ENCODE results near the gene CYP2W1.
"Not testable (repeated sequence)": the region's sequence is repeated elsewhere in the genome, so short reads cannot be mapped to it uniquely, and the experiment has no call there.

CYP2W1 gene

DNA sequence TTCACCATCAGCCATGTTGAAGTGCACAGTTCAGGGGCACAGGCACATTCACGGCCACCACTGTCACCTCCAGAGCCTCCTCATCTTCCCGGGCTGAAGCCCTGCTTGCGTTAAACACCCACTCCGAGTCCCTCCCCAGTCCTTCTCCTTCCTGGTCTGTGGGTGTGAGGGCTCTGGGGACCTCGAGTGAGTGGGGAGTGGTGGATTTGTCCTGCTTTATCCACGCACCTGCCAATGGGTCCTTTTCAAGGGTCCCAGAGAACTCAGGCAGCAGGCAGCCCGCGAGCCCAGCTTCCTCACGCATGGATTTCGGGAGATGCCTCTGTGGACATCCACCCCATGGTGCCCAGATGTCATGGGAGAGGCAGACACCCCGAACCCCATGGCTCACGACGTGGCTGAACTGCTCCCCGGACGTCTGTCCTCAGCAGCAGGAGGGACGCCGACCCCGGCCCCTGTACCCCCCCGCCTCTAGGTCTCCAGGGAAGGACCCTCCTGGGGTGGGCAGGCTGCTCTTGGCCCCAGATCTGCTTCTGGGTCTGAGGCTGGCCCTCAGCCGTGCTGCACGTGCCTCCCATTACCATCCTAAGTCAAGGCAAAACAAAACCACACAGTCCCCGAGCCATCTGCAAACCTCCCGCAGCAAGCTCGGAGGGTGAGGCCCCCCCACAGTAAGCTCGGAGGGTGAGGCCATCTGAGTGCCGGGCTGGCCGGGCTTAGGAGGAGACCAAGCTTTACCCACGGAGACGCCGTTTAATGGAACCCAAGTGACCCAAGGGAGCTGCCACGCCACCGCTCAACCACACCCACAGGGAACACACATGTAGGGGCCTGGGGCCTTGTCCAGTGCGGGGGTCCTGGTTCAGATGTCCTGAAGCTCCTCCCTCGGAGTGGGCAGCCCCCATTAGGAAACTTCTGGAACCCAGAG is 9.0 kb downstream of the CYP2W1 start:
- no peak overlapping the region for H3K4me3 ChIP-seq (ENCODE audit: low read depth, low read length)
- no peak for DNase-seq (ENCODE audit: low read depth)

DNA sequence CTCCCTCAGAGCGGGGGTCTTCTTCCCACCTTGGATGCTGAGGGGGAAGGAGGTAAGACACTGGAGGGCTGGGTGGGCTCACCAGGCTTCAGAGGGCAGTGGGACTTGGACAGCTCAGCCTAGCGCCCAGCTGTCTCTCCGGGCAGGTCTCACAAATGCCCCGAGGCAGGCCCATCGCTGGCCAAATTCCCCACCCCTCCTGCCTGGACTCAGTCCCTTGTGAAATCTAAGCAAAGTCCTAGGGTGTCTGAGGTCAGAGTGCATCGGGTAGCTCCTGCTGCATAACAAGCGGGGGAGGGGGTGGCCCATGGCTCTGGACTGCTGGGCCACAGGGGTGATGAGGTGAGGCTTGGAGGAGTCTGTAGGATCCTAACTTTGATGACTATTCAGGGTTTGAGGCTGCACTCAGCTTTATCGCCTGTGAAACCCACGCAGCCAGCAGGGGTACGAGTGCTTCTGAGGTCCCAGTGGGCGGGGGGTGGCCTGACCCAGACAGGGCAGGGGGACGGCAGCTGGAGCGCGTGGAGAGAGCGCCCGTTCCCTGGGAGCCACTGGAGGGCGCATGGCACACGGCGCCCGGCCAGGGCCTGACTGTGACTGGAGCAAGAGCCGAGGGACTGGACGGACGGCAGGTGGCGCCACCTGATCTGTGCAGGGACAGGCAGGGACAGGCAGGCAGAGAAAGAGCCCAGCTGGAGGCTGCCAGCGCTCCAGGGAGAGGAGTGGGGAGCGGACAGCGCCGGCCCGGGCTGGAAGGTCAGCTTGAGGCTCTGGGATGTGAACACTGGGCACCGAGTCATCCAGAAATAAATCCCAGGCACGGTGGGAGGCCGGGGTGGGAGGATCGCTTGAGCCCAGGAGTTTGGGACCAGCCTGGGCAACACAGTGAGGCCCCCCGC is 10.0 kb downstream of the CYP2W1 start:
- no peak overlapping the region for H3K4me3 ChIP-seq (ENCODE audit: low read depth, low read length)
- DNase-seq (ENCODE audit: low read depth): peak; percentile 85

DNA sequence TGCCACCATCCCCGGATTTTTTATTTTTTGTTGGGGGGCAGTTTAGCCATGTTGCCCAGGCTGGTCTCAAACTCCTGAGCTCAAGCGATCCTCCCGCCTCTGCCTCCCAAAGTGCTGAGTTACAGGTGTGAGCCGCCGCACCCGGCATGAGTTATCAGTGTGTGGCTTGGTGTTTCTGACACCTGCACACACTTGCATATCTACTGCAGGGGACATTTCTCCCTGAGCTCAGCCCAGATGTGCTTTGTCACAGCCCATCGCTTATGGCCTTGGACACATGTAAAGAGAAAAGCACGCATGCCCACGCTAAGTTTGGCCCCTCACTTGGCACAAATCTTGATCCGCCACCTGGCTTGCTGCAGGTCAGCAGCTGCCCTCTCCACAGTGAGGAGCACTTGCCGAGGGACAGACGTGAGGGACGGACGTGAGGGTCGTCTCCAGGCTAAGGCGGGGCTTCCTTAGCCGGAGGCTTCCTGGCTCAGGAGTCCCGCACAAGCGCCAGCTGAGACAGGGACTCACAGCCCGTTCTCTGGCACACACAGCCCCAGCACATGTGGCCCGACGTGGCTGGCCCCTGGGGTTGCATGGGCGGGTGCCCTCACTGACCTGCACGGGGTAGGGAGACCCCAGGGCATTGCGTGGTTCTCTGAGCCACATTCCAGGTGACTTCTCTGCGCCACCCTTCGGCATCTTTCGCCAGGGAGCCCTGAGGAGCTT is 11.8 kb downstream of the CYP2W1 start:
- no peak overlapping the region for H3K4me3 ChIP-seq (ENCODE audit: low read depth, low read length)
- DNase-seq (ENCODE audit: low read depth): no peak

DNA sequence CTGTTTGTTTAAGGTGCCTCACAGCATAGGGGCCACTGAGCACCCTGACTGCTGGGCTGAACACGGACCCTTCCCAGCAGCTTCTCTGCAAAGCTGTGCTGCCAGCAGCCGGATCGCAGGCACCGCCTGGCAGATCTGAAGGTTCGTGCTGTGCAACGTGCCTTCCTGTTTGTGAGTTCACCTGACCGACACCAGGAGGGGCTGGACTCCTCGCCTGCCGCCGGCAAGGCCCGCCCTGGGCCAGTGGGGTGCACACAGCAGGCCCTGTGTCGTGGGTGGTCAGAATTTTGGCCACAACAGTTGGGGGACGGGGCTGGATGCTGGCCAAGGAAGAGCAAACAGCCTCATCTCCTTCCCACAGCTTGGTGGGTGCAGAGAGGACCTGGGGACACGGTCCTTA is 12.6 kb downstream of the CYP2W1 start:
- DNase-seq (ENCODE audit: low read depth): no peak
- H3K4me3 ChIP-seq (ENCODE audit: low read depth, low read length): no peak overlapping the region

DNA sequence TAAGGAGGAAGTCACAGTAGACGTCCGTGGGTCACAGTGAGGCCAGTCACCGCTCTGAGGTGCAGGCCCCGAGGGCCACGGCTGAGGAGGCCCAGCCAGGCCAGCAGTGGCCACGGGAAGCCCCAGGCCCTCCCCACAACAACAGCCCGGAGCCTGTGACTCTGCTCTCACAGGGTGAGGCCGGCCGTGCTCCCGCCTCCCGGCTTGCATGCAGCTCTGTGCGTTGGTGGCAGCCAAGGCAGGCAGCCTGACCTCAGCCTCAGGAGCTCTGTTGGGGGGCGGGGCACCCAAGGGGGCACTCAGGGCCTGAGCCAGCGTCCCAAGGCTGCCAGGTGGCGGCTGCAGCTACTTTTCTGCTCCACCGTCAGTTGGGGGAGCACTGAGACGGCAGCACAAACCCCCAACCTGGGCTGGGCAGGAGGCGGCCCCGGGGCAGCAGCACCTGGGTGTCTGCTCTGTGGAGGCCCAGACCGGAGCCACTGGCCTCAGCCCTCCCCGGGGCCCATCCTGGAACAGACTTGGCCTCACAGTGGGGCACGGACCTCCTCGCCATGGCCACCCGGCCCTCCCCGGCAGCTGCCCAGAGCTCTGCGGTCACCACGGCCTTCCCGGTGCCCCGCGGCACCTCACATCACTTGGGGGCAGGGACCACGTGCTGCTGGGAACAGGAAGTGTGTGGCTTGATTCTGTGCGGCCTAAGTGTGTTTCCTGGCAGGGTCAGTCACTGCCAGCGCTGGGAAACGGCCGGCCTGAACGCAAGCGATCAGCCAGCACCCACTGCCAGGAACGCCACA is 13.3 kb downstream of the CYP2W1 start:
- no peak overlapping the region for H3K4me3 ChIP-seq (ENCODE audit: low read depth, low read length)
- no peak for DNase-seq (ENCODE audit: low read depth)

DNA sequence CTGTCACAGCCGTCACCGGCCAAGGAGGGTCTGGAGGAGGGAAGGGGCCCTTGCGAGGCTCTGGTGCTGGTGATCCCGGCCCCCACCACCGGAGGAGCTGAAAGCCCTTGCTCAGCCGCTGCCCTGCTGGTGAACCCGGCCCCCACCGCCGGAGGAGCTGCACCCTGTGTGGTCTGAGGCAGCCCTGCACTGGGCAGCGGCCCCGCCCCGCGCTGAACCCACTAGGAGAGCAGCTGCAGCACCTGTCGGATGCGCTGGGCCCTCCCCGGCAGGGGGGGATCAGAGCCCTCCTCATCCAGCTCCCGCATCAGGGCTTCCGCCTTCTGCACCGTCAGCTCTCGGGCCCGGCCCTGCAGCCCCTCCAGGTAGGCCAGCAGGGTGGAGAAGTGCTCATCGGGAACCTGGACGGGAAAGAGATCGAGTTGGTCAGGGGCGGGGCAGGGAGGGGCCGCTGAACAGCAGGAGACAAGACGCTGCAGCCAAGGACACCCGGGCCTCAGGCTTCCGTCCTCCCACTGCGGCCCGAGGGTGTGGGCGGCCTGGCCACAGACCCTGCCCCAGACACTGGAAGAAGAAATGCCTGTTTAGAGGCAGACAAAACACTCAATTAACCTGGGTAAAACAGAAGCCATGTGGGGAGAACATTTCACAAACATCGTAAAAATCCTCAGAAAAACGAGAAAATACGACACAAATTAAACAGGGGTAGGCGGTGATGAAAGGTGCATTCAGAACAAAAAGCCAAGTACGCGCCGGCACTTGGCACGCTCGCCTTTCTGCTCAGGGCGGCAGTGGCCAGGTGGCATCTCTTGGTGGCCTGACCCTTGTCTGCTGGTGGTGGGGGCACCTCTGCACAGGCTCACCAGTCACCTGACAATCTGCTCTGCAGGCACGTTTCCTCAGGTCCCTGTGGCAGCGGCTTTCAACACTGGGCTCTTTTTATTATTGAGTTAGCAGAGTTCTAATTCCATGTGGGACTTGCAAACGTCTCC is 14.7 kb downstream of the CYP2W1 start:
- no peak for DNase-seq (ENCODE audit: low read depth)
- H3K4me3 ChIP-seq (ENCODE audit: low read depth, low read length): no peak overlapping the region

DNA sequence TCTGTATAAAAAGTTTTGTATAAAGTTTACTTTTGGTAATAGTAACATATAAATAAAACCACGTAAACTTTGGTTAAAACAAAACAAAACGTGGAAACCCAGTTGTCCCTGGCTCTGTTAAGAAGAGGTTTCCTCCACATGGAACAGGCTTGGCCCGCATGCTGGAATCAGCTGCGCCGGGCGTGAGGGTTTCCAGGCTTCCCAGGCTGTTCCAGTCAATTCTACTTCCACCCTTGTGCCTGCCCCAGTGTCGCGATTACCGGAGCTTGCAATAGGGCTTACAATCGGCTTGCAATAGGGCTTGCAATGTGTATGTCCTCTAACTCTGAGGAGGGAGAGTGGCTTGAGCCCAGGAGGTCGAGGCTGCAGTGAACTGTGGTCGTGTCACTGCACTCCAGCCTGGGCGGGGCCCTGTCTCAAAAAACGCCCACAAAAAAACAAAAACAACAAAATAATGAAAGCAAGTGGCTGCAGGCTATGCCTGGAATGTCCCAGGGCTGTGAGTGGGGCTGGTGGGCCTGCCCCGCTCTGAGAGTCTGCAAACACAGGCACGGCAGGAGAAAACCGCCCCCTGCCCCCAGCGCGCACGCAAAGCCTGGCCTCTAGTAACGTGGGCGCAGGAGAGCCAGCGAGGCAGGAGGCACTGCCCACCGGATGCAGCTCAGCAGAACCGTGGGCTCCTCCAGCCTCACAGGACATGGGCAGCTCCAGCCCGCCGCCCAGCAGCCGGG is 16.3 kb downstream of the CYP2W1 start:
- DNase-seq (ENCODE audit: low read depth): no peak
- H3K4me3 ChIP-seq (ENCODE audit: low read depth, low read length): no peak overlapping the region

DNA sequence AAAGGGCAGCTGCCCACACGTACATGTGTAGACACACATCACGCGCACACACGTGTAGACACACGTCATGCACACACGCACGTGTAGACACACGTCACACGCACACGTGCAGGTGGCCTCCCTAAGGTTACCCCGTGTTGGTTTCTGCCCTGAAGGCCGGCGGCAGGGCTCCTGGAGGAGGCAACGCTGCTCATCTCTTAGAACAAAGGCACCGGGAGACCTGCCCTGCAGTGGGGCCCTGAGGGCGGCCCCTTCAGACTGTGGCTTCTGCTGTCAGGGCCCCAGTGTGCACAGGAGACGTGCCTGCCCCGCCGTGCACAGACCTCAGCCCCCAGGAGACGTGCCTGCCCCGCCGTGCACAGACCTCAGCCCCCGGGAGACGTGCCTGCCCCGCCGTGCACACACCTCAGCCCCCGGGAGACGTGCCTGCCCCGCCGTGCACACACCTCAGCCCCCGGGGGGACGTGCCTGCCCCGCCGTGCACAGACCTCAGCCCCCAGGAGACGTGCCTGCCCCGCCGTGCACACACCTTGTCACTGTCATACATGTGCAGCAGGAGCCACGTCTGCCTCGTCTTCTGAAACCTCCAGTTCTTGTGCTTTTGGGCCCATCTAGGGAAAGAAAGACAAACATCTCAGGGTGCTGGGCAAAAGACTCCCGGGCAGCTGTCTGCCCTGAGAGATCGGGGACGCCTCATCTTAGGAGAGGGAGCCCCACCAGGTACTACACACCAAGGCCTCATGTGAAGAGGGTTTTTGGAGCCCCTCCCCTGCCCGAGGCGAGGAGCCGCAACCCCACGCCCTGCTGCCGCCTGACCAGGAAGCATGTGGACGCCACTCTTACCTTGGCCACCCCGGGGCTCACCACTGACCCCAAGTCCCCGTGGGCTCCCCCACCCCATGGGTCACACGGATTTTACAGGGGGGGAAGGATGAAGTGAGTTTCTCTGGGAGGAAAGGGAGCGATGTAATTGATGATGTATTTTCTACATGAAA is 17.3 kb downstream of the CYP2W1 start:
- no peak for DNase-seq (ENCODE audit: low read depth)
- no peak overlapping the region for H3K4me3 ChIP-seq (ENCODE audit: low read depth, low read length)

DNA sequence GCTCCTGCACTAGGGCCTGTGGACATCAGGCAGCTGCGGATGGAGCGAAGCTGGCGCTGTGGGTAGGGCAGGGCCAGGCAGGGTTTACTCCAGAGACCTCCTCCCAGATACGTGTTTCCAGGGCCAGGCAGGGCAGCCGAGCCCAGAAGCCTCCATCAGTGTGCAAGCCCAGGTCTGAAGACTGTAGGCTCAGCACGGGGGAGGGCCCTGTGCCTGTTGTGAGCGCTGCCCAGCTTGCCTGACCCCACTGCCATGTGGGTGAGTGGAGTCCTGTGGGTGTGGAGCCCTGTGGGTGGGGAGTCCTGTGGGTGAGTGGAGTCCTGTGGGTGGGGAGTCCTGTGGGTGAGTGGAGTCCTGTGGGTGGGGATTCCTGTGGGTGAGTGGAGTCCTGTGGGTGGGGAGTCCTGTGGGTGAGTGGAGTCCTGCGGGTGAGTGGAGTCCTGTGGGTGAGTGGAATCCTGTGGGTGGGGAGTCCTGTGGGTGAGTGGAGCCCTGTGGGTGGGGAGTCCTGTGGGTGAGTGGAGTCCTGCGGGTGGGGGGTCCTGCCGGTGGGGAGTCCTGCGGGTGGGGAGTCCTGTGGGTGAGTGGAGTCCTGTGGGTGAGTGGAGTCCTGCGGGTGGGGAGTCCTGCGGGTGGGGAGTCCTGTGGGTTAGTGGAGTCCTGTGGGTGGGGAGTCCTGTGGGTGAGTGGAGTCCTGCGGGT is 18.2 kb downstream of the CYP2W1 start:
- not testable (repeated sequence) for DNase-seq (ENCODE audit: low read depth); H3K4me3 ChIP-seq (ENCODE audit: low read depth, low read length)

DNA sequence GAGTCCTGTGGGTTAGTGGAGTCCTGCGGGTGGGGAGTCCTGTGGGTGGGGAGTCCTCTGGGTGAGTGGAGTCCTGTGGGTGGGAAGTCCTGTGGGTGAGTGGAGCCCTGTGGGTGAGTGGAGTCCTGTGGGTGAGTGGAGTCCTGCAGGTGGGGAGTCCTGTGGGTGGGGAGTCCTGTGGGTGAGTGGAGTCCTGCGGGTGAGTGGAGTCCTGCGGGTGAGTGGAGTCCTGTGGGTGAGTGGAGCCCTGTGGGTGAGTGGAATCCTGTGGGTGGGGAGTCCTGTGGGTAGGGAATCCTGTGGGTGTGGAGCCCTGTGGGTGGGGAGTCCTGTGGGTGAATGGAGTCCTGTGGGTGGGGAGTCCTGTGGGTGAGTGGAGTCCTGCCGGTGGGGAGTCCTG is 19.0 kb downstream of the CYP2W1 start:
- not testable (repeated sequence) for DNase-seq (ENCODE audit: low read depth); H3K4me3 ChIP-seq (ENCODE audit: low read depth, low read length)

DNA sequence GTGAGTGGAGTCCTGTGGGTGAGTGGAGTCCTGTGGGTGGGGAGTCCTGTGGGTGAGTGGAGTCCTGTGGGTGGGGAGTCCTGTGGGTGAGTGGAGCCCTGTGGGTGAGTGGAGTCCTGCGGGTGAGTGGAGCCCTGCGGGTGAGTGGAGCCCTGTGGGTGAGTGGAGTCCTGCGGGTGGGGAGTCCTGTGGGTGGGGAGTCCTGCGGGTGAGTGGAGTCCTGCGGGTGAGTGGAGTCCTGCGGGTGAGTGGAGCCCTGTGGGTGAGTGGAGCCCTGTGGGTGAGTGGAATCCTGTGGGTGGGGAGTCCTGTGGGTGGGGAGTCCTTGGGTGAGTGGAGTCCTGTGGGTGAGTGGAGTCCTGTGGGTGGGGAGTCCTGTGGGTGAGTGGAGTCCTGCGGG is 19.5 kb downstream of the CYP2W1 start:
- H3K4me3 ChIP-seq (ENCODE audit: low read depth, low read length); DNase-seq (ENCODE audit: low read depth): not testable (repeated sequence)

DNA sequence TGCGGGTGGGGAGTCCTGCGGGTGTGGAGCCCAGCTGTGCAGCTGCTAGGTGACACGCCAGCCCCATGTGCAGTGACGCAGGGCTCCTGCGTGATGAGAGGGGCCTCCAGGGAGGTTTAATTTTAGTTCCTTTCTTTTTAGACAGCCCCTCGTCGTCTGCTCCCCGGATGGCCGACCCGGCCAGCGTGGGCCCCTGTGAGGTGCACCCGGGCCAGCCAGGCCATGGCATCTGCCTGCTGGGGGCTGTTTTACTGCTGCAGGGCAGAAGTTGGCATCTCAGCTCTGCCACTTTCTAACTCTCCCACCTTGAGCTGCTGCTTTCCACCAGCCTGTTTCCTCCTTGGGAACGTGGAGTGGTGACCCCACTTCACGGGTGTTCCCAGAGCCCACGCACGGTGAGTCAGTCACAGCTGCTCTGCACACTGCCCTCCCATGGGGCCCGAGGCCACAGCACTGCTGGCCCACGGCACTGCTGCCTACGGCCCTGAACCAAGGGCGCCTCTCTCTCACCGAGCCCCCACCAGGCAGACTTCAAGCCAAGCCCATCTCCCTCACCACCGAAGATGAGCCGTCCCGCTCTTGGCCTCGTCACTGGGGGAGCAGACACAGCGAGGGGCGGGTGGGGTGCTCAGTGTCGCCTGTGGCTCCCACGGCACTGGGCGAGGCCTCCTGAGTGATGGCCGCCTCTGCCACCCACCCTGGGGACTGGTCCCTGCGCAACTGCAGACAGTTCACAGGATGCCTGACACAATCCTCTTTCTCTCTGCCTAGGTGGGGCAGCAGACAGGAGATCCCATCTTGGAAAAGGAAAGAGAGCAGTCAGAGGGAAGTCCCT is 21.3 kb downstream of the CYP2W1 start:
- no peak overlapping the region for H3K4me3 ChIP-seq (ENCODE audit: low read depth, low read length)

DNA sequence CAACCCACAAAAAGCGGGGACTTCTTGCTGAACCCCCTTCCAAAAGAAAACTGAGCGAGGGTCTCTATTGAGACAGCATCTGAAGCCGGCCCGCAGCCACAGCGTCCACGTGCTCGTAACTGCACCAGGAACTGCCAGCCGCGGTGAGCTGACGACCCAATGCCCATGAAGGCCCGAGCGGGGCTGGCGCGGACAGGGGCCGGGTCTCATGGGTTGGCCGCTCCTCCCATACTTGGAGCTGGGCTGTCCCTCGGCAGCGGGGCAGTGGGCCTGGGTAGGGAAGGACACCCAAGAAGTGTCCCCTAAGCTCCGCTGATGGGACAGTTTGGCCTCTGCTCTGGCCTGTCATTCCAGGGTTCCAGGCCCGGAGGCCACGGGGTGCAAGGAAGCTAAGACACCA is 22.3 kb downstream of the CYP2W1 start:
- DNase-seq (ENCODE audit: low read depth): no peak
- no peak overlapping the region for H3K4me3 ChIP-seq (ENCODE audit: low read depth, low read length)

More for the DNA sequence above, 21.3 kb downstream of the CYP2W1 start:
- no peak for DNase-seq (ENCODE audit: low read depth)

DNA sequence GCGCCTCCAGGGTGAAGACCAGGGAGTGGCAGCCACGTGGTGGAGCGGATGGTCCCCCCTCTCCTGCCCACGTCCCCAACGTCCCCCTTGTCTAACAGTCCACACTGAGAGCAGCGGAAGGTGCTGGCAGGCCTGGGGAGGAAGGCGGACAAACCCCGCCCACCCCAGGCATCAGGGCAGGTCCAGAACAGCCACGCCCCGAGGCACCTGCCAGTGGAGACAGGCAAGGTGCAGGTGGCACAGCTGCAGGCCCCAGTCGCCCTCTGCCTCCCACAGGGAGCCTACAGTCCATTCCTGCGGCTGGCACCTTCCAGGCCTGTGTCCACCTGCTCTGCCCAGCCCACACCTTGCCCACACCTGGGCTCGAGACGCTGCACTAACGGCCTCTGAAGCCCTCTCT is 24.9 kb downstream of the CYP2W1 start:
- H3K4me3 ChIP-seq (ENCODE audit: low read depth, low read length): no peak overlapping the region
- no peak for DNase-seq (ENCODE audit: low read depth)

All from skeletal muscle cell (primary cell).